HepG2 (cell line): ENCODE measurements around the gene FGF21. TPM values are rescaled to one million over a fixed set of nuclear protein-coding genes. Genes with fewer than 3 reads are reported as not detected.
A peak's percentile ranks its signal among the peaks of the same experiment; 100 is the strongest.

ENCODE experiments used
- HNRNPLL ChIP-seq: fragments of 200-400 bp; formaldehyde crosslinking; IDR thresholded peaks from 2 replicates; pipeline ENCODE4 v1.6.1; 2017; ENCODE audit warnings: mild to moderate bottlenecking, low read depth, low read length; ENCODE audit not compliant: poor library complexity, severe bottlenecking
- MTA3 ChIP-seq: sonication (generic); formaldehyde crosslinking; IDR thresholded peaks from 2 replicates; pipeline ENCODE4 v1.4.0; 2020; ENCODE audit warnings: missing genetic modification reagents
- NCOA1 ChIP-seq: sonication (generic); formaldehyde crosslinking; IDR thresholded peaks from 2 replicates; pipeline ENCODE4 v1.9.0; 2021; ENCODE audit warnings: missing genetic modification reagents
- ZNF407 ChIP-seq: sonication (generic); formaldehyde crosslinking; IDR thresholded peaks from one replicate; pipeline ENCODE4 v1.5.1; 2020; ENCODE audit warnings: mild to moderate bottlenecking, missing genetic modification reagents; ENCODE audit errors: not compliant biosample characterization
- polyA plus RNA-seq, 8 experiments: library from polyadenylated mRNA; depleted of rRNA in 3 of 8; stranded (reverse) in 7 of 8; unstranded in 1 of 8; fragments of >200 nt; fragmentation: Illumina TruSeq in 4 of 8; extraction: Trizol in 4 of 8; gene quantifications; 2 replicates each; pipeline versions ENCODE4 v1.2.1 to v1.2.3, GENCODE V29; 2011 to 2016; ENCODE audit warnings: low read depth in 4 of 8, missing spikeins in 1 of 8, mixed read lengths in 1 of 8; ENCODE audit not compliant: insufficient read depth in 1 of 8
- total RNA-seq, 5 experiments: library from RNA; depleted of rRNA; stranded (reverse); fragments of >200 nt; fragmentation: Illumina TruSeq; extraction: Trizol; gene quantifications; 2 replicates each; pipeline ENCODE4 v1.2.3, GENCODE V29; 2016; ENCODE audit warnings: low read depth in 1 of 5
- TF ChIP-seq, protein P1 (sequence below): sonication (generic); formaldehyde crosslinking; IDR thresholded peaks from 2 replicates; pipeline ENCODE4 v1.4.0; 2020; ENCODE audit warnings: mild to moderate bottlenecking, missing genetic modification reagents
- TF ChIP-seq, protein P2 (sequence below): sonication (generic); formaldehyde crosslinking; IDR thresholded peaks from 2 replicates; pipeline ENCODE4 v1.5.0; 2020; ENCODE audit warnings: mild to moderate bottlenecking, missing genetic modification reagents, borderline replicate concordance

The FGF21 gene
- total and polyA plus RNA-seq, 2 of the 13 experiments (the other 11 are each of a cell fraction or from before 2014, with no cell fraction given) = 0.17 TPM; not detected in 1

DNA sequence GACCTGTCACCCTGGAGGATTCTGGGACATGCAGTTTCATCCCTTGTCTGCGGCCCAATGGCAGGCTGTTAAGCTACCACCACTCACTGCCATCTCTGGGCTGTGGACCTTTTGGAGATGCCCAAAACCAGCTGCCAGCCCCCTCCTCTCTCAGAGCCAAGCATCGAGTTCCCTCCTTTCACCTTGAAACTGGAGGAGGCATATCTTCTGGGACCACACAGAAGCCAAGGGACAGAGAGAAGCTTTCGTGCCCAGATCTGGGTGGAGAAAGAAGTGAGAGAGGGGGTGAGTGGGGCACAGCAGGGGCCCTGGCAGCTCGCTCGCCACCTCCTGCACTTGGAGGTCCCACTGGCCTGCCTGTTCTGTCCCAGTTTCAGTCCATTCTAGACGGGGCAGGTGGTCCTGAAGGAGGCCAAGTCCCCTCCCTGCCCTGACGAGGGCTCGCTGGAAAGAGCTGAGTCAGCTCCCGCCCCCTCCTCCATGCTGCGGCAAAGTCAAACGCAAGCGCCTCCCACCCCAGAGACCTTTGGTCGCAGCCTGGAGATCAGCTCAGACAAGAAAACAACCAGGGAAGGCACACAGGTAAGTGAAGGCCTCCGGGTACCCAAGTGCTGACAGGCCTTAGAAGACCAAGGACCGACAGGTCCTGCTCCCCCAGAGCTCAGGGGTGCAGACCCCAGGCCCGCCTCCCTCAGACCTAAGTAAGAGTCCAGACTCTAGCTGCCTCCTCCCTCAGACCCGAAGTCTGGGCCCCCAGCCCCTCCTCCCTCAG is 51.7 kb downstream of the FGF21 start (continued):
- TF ChIP-seq ZNF407 (CRISPR knock-in tag) (no peak), MTA3 (CRISPR knock-in tag) (no peak), NCOA1 (CRISPR knock-in tag) (no peak), HNRNPLL (no peak)
- TF ChIP-seq, protein P1, sequence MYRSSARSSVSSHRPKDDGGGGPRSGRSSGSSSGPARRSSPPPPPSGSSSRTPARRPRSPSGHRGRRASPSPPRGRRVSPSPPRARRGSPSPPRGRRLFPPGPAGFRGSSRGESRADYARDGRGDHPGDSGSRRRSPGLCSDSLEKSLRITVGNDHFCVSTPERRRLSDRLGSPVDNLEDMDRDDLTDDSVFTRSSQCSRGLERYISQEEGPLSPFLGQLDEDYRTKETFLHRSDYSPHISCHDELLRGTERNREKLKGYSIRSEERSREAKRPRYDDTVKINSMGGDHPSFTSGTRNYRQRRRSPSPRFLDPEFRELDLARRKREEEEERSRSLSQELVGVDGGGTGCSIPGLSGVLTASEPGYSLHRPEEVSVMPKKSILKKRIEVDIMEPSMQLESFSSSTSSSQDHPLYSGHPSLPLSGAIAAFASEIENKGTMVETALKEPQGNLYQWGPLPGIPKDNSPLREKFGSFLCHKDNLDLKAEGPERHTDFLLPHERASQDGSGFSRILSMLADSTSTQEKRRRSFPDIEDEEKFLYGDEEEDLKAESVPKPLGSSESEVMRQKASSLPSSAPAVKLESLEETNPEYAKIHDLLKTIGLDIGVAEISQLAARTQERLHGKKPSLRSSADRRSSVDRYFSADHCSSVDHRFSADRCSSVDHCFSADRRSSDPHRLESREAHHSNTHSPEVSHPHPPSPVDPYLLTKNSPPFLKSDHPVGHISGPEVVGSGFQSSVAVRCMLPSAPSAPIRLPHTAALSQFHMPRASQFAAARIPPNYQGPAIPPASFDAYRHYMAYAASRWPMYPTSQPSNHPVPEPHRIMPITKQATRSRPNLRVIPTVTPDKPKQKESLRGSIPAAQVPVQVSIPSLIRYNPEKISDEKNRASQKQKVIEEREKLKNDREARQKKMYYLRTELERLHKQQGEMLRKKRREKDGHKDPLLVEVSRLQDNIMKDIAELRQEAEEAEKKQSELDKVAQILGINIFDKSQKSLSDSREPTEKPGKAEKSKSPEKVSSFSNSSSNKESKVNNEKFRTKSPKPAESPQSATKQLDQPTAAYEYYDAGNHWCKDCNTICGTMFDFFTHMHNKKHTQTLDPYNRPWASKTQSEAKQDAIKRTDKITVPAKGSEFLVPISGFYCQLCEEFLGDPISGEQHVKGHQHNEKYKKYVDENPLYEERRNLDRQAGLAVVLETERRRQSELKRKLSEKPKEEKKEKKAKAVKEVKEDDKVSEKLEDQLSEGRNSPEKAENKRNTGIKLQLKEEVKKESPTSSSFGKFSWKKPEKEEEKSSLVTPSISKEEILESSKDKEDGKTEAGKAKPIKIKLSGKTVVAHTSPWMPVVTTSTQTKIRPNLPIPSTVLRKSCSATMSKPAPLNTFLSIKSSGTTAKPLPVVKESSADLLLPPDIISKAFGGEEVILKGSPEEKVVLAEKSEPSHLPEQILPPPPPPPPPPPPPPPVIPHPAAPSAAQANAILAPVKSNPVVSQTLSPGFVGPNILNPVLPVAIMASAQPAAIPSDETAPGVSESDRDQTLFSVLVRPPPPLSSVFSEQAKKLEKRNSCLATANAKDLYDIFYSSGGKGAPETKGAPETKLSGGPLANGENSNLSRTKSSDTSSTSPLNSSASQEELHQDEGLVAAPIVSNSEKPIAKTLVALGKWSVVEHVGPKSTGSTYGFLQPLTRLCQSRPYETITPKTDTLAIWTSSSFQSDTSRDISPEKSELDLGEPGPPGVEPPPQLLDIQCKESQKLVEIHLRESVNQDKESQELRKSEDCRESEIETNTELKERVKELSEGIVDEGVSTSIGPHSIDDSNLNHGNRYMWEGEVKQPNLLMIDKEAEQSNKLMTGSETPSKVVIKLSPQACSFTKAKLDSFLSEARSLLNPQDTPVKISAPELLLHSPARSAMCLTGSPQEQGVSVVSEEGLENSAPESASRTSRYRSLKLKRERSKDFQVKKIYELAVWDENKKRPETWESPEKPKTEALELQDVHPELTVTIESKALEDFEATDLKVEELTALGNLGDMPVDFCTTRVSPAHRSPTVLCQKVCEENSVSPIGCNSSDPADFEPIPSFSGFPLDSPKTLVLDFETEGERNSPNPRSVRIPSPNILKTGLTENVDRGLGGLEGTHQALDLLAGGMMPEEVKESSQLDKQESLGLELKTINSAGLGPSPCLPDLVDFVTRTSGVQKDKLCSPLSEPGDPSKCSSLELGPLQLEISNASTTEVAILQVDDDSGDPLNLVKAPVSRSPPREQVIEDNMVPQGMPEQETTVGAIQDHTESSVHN (CRISPR knock-in tag) = no peak
- TF ChIP-seq, protein P2, sequence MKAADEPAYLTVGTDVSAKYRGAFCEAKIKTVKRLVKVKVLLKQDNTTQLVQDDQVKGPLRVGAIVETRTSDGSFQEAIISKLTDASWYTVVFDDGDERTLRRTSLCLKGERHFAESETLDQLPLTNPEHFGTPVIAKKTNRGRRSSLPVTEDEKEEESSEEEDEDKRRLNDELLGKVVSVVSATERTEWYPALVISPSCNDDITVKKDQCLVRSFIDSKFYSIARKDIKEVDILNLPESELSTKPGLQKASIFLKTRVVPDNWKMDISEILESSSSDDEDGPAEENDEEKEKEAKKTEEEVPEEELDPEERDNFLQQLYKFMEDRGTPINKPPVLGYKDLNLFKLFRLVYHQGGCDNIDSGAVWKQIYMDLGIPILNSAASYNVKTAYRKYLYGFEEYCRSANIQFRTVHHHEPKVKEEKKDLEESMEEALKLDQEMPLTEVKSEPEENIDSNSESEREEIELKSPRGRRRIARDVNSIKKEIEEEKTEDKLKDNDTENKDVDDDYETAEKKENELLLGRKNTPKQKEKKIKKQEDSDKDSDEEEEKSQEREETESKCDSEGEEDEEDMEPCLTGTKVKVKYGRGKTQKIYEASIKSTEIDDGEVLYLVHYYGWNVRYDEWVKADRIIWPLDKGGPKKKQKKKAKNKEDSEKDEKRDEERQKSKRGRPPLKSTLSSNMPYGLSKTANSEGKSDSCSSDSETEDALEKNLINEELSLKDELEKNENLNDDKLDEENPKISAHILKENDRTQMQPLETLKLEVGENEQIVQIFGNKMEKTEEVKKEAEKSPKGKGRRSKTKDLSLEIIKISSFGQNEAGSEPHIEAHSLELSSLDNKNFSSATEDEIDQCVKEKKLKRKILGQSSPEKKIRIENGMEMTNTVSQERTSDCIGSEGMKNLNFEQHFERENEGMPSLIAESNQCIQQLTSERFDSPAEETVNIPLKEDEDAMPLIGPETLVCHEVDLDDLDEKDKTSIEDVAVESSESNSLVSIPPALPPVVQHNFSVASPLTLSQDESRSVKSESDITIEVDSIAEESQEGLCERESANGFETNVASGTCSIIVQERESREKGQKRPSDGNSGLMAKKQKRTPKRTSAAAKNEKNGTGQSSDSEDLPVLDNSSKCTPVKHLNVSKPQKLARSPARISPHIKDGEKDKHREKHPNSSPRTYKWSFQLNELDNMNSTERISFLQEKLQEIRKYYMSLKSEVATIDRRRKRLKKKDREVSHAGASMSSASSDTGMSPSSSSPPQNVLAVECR (CRISPR knock-in tag) = peak; percentile 70; the same call in 1 of the 2 replicates
